WTC11 (cell line): ENCODE results near the gene CARD19.

Experiments used
- ARID4B ChIP-seq: sonication (generic); formaldehyde crosslinking; IDR thresholded peaks from 2 replicates; pipeline ENCODE4 v1.8.0; 2023; ENCODE audit warnings: missing genetic modification reagents, mild to moderate bottlenecking, borderline replicate concordance
- ATF6 ChIP-seq: sonication (generic); formaldehyde crosslinking; IDR thresholded peaks from 2 replicates; pipeline ENCODE4 v1.8.1; 2023; ENCODE audit warnings: mild to moderate bottlenecking, missing genetic modification reagents
- CTCF ChIP-seq: fragments of 200-600 bp; IDR thresholded peaks from 2 replicates; pipeline ENCODE4 v1.8.0; 2022; ENCODE audit warnings: antibody characterized with exemption
- E2F5 ChIP-seq: sonication (generic); formaldehyde crosslinking; IDR thresholded peaks from 2 replicates; pipeline ENCODE4 v1.8.1; 2022; ENCODE audit warnings: mild to moderate bottlenecking, moderate library complexity, missing genetic modification reagents
- HMGXB4 ChIP-seq: sonication (generic); formaldehyde crosslinking; IDR thresholded peaks from 2 replicates; pipeline ENCODE4 v1.8.1; 2023; ENCODE audit warnings: mild to moderate bottlenecking, moderate library complexity, missing genetic modification reagents
- MAX ChIP-seq: sonication (generic); formaldehyde crosslinking; IDR thresholded peaks from 2 replicates; pipeline ENCODE4 v1.8.0; 2022; ENCODE audit warnings: mild to moderate bottlenecking, missing genetic modification reagents
- MLX ChIP-seq: sonication (generic); formaldehyde crosslinking; IDR thresholded peaks from 2 replicates; pipeline ENCODE4 v1.8.1; 2023; ENCODE audit warnings: mild to moderate bottlenecking, missing genetic modification reagents, moderate library complexity
- NFE2L1 ChIP-seq: sonication (generic); formaldehyde crosslinking; IDR thresholded peaks from 2 replicates; pipeline ENCODE4 v1.8.1; 2023; ENCODE audit warnings: missing genetic modification reagents
- RELA ChIP-seq: sonication (generic); formaldehyde crosslinking; IDR thresholded peaks from 2 replicates; pipeline ENCODE4 v1.8.1; 2022; ENCODE audit warnings: missing genetic modification reagents, mild to moderate bottlenecking, borderline replicate concordance
- TEAD1 ChIP-seq: sonication (generic); formaldehyde crosslinking; IDR thresholded peaks from 2 replicates; pipeline ENCODE4 v1.8.0; 2022; ENCODE audit warnings: mild to moderate bottlenecking, missing genetic modification reagents
- TP53 ChIP-seq: sonication (generic); formaldehyde crosslinking; IDR thresholded peaks from 2 replicates; pipeline ENCODE4 v1.8.1; 2023; ENCODE audit warnings: mild to moderate bottlenecking, missing genetic modification reagents
- USF2 ChIP-seq: sonication (generic); formaldehyde crosslinking; IDR thresholded peaks from 2 replicates; pipeline ENCODE4 v1.8.1; 2023; ENCODE audit warnings: mild to moderate bottlenecking, missing genetic modification reagents, moderate library complexity

- no peak for TF ChIP-seq USF2 (CRISPR knock-in tag)
- TF ChIP-seq RELA, result no peak
- no peak for TF ChIP-seq CTCF
- no peak for TF ChIP-seq MLX (CRISPR knock-in tag)
- no peak for TF ChIP-seq E2F5 (CRISPR knock-in tag)
- no peak for TF ChIP-seq NFE2L1 (CRISPR knock-in tag)
- no peak for TF ChIP-seq MAX
- TF ChIP-seq TEAD1 (CRISPR knock-in tag), result no peak
- TF ChIP-seq ARID4B (CRISPR knock-in tag), result no peak
- TF ChIP-seq TP53 (CRISPR knock-in tag), result no peak
- no peak for TF ChIP-seq HMGXB4 (CRISPR knock-in tag)
- TF ChIP-seq ATF6 (CRISPR knock-in tag), result no peak
Observed at GRCh38 chr9:93105620-93106019, 9.6 kb downstream of the CARD19 start.
